ENCODE data around the gene PTPRR.

The PTPRR gene

DNA sequence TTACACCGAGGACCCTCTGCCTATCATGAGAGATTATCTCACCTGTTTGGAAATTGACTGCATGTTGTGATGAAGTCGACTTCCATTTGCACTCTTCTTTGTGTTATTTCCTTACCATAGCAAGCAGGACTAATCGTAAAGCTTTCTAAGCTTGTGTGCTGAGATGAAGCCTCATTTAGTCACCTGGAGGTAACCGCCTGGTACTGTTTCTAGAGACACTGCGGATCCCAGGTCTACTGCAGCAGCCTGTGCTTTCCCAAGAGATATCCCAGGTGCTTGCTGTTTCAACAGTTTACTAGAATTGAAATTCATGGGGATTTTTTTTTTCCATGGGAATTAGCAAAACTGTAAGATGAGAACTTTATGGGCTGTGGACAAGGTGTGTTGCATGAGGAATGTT lies 131.8 kb downstream of the PTPRR start:
- no peak for DNase-seq

GRCh38 chr12:70787612-70788011 lies 132.9 kb downstream of the PTPRR start:
- DNase-seq: no peak

DNA sequence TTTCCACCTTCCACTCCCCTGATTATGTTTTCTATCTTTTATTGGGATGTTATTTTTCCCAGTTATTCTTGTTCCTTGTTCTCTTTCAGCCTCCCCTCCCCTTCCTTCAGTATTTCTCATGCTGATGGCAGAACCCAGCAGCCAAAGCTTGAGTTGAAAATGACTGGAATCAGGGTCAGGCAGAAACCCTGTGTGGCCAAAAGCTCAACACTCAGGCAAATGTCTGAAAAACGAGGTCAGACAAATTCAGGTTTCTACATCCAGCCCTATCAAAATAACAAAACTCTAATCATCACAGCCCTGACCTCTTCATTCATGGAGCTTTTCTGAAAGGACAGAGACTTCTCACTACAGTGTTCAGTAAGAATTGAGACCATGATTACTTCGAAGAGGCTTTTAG lies 134.6 kb downstream of the PTPRR start:
- DNase-seq: peak; percentile 17

DNA sequence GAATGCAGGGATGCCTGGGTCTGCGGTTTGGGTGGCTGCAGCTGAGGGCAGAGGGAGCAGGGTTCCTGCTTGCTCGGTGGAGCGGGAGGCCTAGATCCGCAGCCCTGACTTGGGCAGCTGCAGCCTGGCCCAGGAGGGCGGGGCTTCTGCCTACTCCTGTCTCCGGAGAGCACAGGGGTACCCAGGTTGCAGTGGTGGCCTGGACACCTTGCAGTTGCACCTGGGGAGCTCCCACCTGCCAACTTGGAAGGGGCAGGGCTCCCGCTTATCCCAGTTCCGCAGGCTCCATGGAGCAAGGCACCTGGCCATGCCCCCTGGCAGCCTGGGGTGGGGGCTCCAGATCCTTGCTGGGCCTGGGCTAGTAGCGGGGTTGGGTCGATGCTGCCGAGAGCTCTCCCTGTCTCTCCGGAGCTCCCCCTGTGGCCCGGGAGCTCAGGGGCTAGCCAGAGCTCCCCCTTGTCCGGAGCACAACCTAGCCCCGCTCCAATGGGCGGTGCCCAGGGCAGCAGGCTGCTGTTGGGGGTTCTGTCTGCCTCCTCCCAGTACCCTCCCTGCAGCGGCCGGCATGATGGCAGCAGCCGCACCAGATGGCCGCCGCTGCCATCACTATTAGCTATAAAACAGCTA lies 136.4 kb downstream of the PTPRR start:
- DNase-seq: no peak

GRCh38 chr12:70783455-70783854 lies 137.1 kb downstream of the PTPRR start:
- no peak for DNase-seq

GRCh38 chr12:70779250-70779649 lies 141.3 kb downstream of the PTPRR start:
- no peak for DNase-seq

GRCh38 chr12:70774055-70774454 lies 146.5 kb downstream of the PTPRR start:
- no peak for DNase-seq

GRCh38 chr12:70772836-70773235 lies 147.7 kb downstream of the PTPRR start:
- no peak for DNase-seq

GRCh38 chr12:70771581-70771980 lies 149.0 kb downstream of the PTPRR start:
- no peak for DNase-seq

GRCh38 chr12:70763666-70764065 lies 156.9 kb downstream of the PTPRR start:
- DNase-seq: no peak

DNA sequence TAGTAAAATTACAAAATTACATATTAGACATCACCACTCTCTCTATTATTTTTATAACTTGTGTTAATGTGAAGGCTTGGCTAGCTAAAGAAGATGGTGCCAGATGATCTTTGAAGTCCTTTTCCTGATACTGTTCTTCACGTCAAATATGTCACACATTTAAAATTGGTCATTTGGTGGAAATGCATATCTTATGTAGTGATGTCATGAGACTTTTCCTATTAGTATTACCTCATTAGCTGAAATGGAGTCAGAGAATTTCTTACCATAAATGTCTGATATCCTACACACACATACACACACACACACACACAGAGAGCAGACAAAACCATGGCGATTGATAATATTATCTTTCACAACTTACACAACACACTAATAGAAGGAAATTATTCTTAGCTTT lies 158.5 kb downstream of the PTPRR start:
- no peak for DNase-seq

GRCh38 chr12:70759161-70759918 lies 161.2 kb downstream of the PTPRR start:
- no peak for DNase-seq

DNA sequence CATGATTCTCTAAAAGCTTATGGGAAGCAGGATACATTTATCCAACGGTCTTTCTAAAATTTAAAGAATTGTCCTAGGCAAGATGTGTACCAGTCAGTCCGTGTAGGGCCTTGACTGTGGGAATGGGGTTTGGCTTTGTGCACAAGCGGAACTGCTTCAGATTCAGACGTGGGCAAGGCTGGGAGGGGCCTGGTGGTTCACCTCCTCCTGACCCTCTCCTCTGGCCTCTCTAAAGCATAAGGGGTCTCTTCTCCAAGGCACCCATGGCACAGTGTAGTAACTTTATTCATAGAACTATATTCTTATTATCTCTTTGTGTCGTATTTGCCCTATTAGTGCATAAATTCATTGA lies 162.1 kb downstream of the PTPRR start:
- DNase-seq: no peak

DNA sequence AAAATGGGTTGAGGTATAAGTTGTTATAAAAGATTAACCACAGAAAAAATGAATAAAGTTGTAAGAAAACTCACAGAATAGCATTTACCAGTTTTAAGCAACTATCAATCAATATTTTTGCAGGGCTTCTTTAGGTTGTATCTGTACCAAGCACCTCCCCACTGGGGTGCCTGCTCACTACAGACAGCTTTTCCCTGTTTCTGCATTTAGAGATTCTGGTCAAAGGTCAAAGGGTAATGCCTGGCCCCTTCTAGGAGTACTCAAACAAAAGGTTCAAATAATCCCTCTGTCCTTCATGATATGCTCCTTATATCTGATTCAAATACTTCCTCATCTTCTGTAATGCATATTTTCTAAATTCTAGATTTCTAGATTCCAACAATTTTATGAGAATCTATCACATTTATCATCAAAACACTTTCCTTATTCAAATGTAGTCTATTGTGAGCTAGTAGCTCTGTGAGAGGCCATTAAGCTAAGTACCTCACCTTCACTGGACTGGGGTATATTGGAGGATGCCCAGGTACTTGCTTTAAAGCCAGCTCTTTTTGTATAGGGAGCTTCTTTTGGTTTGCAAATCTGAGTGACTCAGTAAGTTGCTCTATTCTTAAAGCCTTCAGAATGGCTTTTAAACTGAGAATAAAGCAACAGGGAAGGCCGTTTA lies 162.6 kb downstream of the PTPRR start:
- no peak for DNase-seq

DNA sequence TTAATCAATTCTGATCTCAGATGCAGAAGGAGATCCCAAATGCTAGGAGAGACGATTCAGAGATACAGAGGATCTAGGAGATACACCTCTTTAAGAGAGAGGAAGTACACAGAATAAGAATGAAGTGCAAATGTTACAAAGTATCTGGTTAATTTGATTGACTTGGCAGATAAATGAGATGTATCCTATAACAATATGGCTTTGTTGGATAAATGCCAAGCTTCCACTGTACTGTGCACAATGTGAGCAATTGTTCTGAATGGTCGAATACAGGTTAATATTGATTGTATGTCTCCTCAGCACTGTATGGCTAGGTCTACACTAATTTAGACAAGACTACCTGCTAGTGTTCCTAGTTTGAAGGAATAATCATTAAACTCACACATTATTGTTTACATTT lies 163.7 kb downstream of the PTPRR start:
- DNase-seq: no peak

DNA sequence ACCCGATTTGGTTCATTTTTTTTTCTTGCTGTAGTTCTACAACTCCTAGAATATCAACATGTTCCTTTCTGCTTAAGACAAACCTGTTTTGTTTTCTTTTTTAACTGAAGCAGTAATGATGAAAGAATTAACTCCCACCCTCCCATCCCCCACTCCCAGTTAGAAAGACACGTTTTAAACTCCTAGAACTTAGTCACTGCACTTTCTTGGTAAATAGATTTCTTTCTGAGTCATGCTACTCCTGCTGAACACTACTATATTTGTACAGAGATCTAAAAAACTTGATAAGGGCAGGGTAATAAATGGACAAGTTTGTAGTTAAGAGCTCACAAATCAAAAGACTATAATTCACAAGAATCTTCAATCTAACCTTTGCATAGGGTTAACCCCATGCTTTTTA lies 164.4 kb downstream of the PTPRR start:
- no peak for DNase-seq

GRCh38 chr12:70754330-70754741 lies 166.2 kb downstream of the PTPRR start:
- DNase-seq: no peak

- no peak for DNase-seq
Measured at GRCh38 chr12:70752327-70752726, 168.2 kb downstream of the PTPRR start.

DNA sequence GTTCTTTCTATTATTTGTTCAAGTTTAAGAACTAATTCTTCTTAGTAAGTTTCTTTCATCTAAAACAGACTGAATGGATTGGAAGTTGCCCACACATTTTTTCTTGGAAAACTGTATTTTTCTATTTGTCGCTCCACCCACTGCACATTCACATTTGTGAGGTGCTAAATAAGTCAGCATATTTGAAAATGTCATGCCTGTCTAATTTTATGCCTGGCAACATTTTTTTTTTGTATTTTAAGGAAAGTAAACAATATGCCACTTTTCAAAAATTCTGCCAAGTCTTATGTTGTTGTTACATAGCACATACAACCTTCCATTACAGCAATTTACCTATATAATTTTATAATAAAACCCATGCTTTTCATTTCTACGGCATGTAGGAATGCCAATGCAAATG lies 170.6 kb downstream of the PTPRR start:
- DNase-seq: no peak

DNA sequence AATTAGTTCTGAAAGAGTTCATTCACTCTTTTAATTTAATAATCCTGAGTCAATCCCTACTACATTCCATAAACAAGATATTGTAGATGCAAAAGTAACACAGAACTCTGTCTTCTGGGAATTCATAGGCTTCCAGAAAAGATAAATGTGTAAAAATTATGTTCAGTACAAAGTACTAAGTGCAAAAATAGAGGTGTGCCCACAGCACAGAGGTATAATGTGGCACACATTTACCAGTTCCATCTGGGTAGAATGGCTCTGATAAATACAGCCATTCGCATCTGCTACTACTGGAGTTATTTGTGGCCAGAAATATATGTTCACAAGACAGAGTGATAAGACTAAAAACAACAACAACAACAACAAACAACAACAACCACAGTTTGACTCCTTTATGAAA lies 171.7 kb downstream of the PTPRR start:
- no peak for DNase-seq

DNA sequence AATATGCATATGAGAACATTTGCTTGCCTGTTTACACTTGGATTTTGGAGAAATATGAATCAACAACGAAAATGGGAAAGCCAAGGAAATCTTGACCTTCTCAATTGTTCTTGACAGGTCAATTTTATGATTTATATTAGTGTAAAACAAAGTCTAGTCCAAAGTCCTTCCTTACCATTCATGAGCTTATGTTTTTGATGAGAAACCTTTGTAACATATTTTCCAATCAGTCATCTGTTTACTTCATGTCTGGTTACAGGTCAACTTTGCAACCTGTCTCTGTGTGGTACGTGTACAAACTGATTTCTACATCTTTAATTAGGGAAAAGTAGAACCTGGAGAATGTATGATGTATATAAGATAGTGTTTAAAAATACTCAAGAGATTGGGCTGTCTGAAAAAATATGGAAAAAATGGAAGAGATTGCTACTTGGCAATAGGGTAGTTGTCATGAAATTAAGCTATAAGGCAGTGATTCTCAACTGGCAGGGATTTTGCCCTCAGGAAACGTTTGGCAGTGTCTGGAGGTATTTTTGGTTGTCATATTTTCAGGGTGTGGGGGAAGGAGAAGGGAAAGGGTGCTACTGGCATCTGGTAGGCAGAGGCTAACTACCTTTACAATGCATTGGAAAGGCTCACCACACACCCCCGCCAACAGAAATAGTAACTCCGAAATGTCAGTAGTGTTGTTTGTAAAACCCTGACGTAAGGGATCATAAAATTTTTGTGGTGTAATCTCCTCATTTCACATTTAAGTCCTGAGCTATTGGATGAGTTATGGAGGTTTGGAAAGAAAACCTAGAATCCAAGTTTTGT lies 172.9 kb downstream of the PTPRR start:
- DNase-seq: no peak

DNA sequence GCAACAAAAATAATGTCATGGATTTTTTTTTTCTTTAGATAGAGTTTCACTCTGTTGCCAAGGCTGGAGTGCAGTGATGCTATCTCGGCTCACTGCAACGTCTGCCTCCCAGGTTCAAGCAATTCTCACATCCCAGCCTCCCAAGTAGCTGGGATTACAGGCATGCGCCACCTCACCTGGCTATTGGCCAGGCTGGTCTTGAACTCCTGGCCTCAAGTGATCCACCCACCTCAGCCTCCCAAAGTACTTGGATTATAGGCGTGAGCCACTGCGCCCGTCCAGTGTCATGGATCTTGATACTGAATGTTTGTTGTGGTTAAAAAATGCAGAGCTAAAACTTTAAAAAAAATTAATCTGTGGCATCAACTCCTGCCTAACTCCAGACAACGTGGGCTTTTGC lies 175.5 kb downstream of the PTPRR start:
- no peak for DNase-seq

DNA sequence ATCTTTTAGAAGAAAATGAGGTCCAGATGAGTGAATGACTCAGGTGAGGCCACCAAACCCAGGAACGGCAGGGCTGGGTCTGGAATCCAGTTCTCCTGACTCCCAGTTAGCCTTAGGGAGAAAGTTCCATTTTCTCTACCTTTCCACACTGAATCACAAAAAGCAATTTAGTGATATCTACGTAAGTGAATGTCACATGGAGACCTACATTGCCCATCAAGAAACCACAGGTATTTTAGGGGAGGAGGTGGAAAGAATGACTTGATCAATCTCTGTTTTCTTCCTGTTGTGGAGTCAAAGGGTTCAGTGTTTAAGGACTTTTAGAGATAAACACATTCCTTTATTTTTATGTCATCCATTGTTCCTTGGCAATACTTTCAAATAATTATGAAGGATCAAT lies 176.4 kb downstream of the PTPRR start:
- no peak for DNase-seq

GRCh38 chr12:70741256-70741655 lies 179.3 kb downstream of the PTPRR start:
- DNase-seq: no peak
